Uterus (tissue), 2 donors: ENCODE measurements around the gene FAM20A.

Source experiments
- POLR2A ChIP-seq, 2 donors: fragments of 450-650 bp; IDR thresholded peaks; one replicate each; pipeline ENCODE4 v1.6.1; 2016; ENCODE audit warnings: antibody characterized with exemption in 2 of 2, mild to moderate bottlenecking in 1 of 2, moderate library complexity in 1 of 2
- TF ChIP-seq, protein P1 (sequence below), 4 experiments: fragments of 200-600 bp in 2 of 4; fragments of 450-650 bp in 2 of 4; sonication (generic) in 2 of 4; IDR thresholded peaks; one replicate each; pipeline ENCODE4 v1.5.1; 2016 to 2019; ENCODE audit warnings: antibody characterized with exemption in 4 of 4, mild to moderate bottlenecking in 2 of 4, moderate library complexity in 1 of 4

DNA sequence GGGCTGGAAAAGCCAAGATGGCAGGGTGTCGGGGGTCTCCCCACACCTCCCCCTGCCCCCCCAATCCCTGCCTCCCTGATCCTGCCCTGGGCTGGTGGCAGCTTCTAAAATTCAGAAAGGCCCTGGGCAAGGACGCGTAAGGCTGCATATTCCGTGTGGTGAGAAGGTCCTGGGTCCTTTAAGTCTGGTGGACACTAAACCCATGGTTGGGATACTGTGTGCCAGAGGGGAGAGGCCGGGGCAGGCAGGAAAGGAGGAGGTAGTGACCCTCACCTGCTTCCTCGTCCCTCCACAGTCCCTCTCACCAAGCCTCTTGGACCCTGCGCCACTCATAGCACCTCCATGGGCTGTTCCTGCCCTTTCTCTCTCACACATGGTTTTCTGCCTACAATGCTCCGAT lies 60.2 kb downstream of the FAM20A start:
- no peak for TF ChIP-seq POLR2A (IDR thresholded peaks at IDR 0.05)
- TF ChIP-seq, protein P1, sequence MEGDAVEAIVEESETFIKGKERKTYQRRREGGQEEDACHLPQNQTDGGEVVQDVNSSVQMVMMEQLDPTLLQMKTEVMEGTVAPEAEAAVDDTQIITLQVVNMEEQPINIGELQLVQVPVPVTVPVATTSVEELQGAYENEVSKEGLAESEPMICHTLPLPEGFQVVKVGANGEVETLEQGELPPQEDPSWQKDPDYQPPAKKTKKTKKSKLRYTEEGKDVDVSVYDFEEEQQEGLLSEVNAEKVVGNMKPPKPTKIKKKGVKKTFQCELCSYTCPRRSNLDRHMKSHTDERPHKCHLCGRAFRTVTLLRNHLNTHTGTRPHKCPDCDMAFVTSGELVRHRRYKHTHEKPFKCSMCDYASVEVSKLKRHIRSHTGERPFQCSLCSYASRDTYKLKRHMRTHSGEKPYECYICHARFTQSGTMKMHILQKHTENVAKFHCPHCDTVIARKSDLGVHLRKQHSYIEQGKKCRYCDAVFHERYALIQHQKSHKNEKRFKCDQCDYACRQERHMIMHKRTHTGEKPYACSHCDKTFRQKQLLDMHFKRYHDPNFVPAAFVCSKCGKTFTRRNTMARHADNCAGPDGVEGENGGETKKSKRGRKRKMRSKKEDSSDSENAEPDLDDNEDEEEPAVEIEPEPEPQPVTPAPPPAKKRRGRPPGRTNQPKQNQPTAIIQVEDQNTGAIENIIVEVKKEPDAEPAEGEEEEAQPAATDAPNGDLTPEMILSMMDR (IDR thresholded peaks at IDR 0.05) = no peak
